GM12878 (cell line): ENCODE data around the gene NMRK2. TPM values are rescaled to one million over a fixed set of nuclear protein-coding genes. Genes with fewer than 3 reads are reported as not detected.

Experiments used
- ATAC-seq: fragments of 200-7000 bp; cut with Tn5 transposase; 3 replicates; pipeline ENCODE4 v1.9.1; 2020; ENCODE audit warnings: mild to moderate bottlenecking, moderate library complexity
- BruUV-seq: library from RNA; stranded (reverse); fragments of 400-500 nt; replicated peaks from 2 replicates; lab custom pipeline; 2021; lab: Mats Ljungman, UMichigan
- CTCF ChIA-PET: fragments of 300-600 bp; sonication (Branson Sonifier 250); formaldehyde crosslinking; extraction: SDS; loops from one replicate; lab custom pipeline; 2021; ENCODE audit warnings: inconsistent platforms; lab: Yijun Ruan, JAX
- POLR2A ChIA-PET: fragments of 350-600 bp; formaldehyde crosslinking; extraction: SDS; loops from one replicate; lab custom pipeline; 2021; ENCODE audit warnings: inconsistent platforms; lab: Charles Lee
- RAD21 ChIA-PET: fragments of 300-600 bp; sonication (Branson Sonifier 250); formaldehyde crosslinking; loops from one replicate; lab custom pipeline; 2023; ENCODE audit warnings: antibody characterized with exemption; ENCODE audit not compliant: unreplicated experiment; lab: Charles Lee
- SMC1A ChIA-PET: fragments of 300-600 bp; sonication (Branson Sonifier 250); formaldehyde crosslinking; loops from one replicate; lab custom pipeline; 2023; ENCODE audit not compliant: unreplicated experiment, uncharacterized antibody; lab: Charles Lee
- DNase-seq: peaks from one replicate; pipeline ENCODE4 v3.0.0-alpha.2; 2011; ENCODE audit warnings: low read depth, low spot score
- FAIRE-seq: peaks from 3 replicates; lab custom pipeline; 2011; peaks lifted over from hg19 to GRCh38; lab: Jason Lieb, UNC
- H2AFZ ChIP-seq: 2 replicates; pipeline ENCODE4 v1.6.0; 2011; ENCODE audit warnings: low read depth, low read length, control low read depth; ENCODE audit not compliant: control insufficient read depth
- H3K27ac ChIP-seq: 2 replicates; pipeline ENCODE4 v1.5.1; 2011; ENCODE audit warnings: control low read depth; ENCODE audit not compliant: control insufficient read depth, insufficient read depth
- H3K27me3 ChIP-seq, 2 experiments: replicated peaks in 1 of 2; 2 replicates each; pipeline versions ENCODE4 v1.6.0 to v1.6.1; 2011; ENCODE audit warnings: low read length in 1 of 2; ENCODE audit not compliant: control insufficient read depth in 2 of 2, insufficient read depth in 2 of 2
- H3K36me3 ChIP-seq, 2 experiments: 2 replicates each; pipeline ENCODE4 v1.5.1; 2011; ENCODE audit warnings: low read length in 1 of 2; ENCODE audit not compliant: control insufficient read depth in 2 of 2, insufficient read depth in 2 of 2
- H3K4me1 ChIP-seq: 2 replicates; pipeline ENCODE4 v1.6.1; 2011; ENCODE audit warnings: mild to moderate bottlenecking, low read length, moderate library complexity, mixed read lengths; ENCODE audit not compliant: control insufficient read depth, insufficient read depth
- H3K4me2 ChIP-seq: 2 replicates; pipeline ENCODE4 v1.6.0; 2011; ENCODE audit warnings: control low read depth; ENCODE audit not compliant: control insufficient read depth, insufficient read depth
- H3K4me3 ChIP-seq: fragments of 200-600 bp; sonication (generic); 2 replicates; pipeline ENCODE4 v1.5.1; 2016
- H3K79me2 ChIP-seq: 2 replicates; pipeline ENCODE4 v1.6.0; 2011; ENCODE audit warnings: low read length; ENCODE audit not compliant: control insufficient read depth, insufficient read depth
- H3K9ac ChIP-seq: 2 replicates; pipeline ENCODE4 v1.8.0; 2011; ENCODE audit warnings: low read length, control low read depth, mixed read lengths; ENCODE audit not compliant: control insufficient read depth, insufficient read depth
- H3K9me3 ChIP-seq: replicated peaks from 3 replicates; pipeline ENCODE4 v1.5.1; 2011; ENCODE audit warnings: mild to moderate bottlenecking, low read length; ENCODE audit not compliant: control insufficient read depth, insufficient read depth
- H4K20me1 ChIP-seq: 2 replicates; pipeline ENCODE4 v1.6.0; 2011; ENCODE audit not compliant: control insufficient read depth, insufficient read depth
- CBX5 ChIP-seq: sonication (generic); IDR thresholded peaks from 2 replicates; pipeline ENCODE4 v1.6.1; 2016; ENCODE audit warnings: low read depth, moderate library complexity, mild to moderate bottlenecking, inconsistent platforms
- EED ChIP-seq: sonication (generic); IDR thresholded peaks from 2 replicates; pipeline ENCODE4 v1.6.1; 2016; ENCODE audit warnings: antibody characterized with exemption, low read depth
- FOS ChIP-seq: IDR thresholded peaks from 3 replicates; pipeline ENCODE4 v1.6.1; 2011; ENCODE audit warnings: borderline replicate concordance; ENCODE audit not compliant: insufficient read length; ENCODE audit errors: extremely low read depth
- HDGF ChIP-seq: fragments of 450-650 bp; IDR thresholded peaks from 2 replicates; pipeline ENCODE4 v1.6.1; 2016; ENCODE audit warnings: antibody characterized with exemption
- KDM1A ChIP-seq: fragments of 200-600 bp; sonication (generic); IDR thresholded peaks from 2 replicates; pipeline ENCODE4 v1.6.1; 2016; ENCODE audit warnings: borderline replicate concordance
- SMAD1 ChIP-seq: fragments of 450-650 bp; IDR thresholded peaks from 2 replicates; pipeline ENCODE4 v1.6.1; 2018; ENCODE audit warnings: mild to moderate bottlenecking, low read depth; ENCODE audit not compliant: partially characterized antibody
- WGBS: methylation state at CpG from one replicate; pipeline ENCODE4 v1.1.6; 2016; ENCODE audit warnings: low lambda C conversion rate; ENCODE audit not compliant: insufficient replicate concordance, insufficient coverage; ENCODE audit errors: missing lambda C conversion rate; 5-methylcytosine and 5-hydroxymethylcytosine counted together
- in situ Hi-C: fragments of 300-500 bp; cut with MboI; formaldehyde crosslinking; loops from 9 replicates; pipeline ENCODE4 v1.14.3; 2018; ENCODE audit warnings: mixed read lengths
- intact Hi-C: fragments of 100-400 bp; cut with micrococcal nuclease; formaldehyde crosslinking; loops from one replicate; pipeline ENCODE4 v1.14.2; 2022; ENCODE audit not compliant: unreplicated experiment
- polyA plus RNA-seq, 11 experiments: library from polyadenylated mRNA; depleted of rRNA in 4 of 11; unstranded in 6 of 11; stranded (reverse) in 5 of 11; fragments of >200 nt; fragmentation: Nextera tagmentation in 4 of 11; fragmentation: Illumina TruSeq in 1 of 11; extraction: Ambion mirVana in 4 of 11; extraction: Trizol in 1 of 11; gene quantifications; 1 replicate in 1 of 11; 2 replicates in 10 of 11; pipeline versions ENCODE4 v1.2.1 to v1.2.3, GENCODE V29; 2011 to 2016; ENCODE audit warnings: inconsistent platforms in 2 of 11, missing spikeins in 2 of 11, low read depth in 1 of 11
- total RNA-seq, 4 experiments: library from RNA; depleted of rRNA in 3 of 4; stranded (reverse); fragments of >200 nt in 3 of 4; fragmentation: Illumina TruSeq in 1 of 4; extraction: Trizol in 1 of 4; gene quantifications; 2 replicates each; pipeline versions ENCODE4 v1.2.1 to v1.2.3, GENCODE V29; 2013 to 2021
- TF ChIP-seq, protein P1 (sequence below): fragments of 450-650 bp; IDR thresholded peaks from 2 replicates; pipeline ENCODE4 v1.6.1; 2017; ENCODE audit warnings: mild to moderate bottlenecking, moderate library complexity
- TF ChIP-seq, protein P2 (sequence below): IDR thresholded peaks from 2 replicates; pipeline ENCODE4 v1.6.1; 2011; ENCODE audit warnings: low read depth, low read length, improper control_type of control experiment, borderline replicate concordance

NMRK2 gene
- total and polyA plus RNA-seq, 10 of the 15 experiments (the other 5 are each of a cell fraction or from before 2014, with no cell fraction given) = 0.14 to 0.15 TPM; not detected in 8

DNA sequence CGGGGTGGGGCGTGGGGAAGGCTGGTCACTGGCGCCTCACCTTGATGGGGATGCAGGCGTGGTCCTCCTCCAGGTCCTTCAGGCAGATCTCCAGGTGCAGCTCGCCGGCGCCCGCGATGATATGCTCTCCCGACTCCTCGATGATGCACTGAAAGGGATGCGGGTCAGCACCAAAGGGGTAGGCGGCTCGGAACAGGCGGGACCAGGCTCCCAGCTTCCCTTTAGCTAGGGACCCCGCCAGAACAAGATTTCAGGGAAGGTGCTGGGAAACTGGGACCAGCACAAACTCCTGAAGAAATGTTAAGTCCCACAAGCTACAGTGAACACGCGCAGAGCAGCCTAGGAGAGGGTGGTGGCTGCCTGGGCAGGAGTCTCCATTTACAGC is 46.4 kb downstream of the NMRK2 start:
- H3K27ac ChIP-seq = no peak overlapping the region
- intact Hi-C loops = no loop called here
- TF ChIP-seq, protein P1, sequence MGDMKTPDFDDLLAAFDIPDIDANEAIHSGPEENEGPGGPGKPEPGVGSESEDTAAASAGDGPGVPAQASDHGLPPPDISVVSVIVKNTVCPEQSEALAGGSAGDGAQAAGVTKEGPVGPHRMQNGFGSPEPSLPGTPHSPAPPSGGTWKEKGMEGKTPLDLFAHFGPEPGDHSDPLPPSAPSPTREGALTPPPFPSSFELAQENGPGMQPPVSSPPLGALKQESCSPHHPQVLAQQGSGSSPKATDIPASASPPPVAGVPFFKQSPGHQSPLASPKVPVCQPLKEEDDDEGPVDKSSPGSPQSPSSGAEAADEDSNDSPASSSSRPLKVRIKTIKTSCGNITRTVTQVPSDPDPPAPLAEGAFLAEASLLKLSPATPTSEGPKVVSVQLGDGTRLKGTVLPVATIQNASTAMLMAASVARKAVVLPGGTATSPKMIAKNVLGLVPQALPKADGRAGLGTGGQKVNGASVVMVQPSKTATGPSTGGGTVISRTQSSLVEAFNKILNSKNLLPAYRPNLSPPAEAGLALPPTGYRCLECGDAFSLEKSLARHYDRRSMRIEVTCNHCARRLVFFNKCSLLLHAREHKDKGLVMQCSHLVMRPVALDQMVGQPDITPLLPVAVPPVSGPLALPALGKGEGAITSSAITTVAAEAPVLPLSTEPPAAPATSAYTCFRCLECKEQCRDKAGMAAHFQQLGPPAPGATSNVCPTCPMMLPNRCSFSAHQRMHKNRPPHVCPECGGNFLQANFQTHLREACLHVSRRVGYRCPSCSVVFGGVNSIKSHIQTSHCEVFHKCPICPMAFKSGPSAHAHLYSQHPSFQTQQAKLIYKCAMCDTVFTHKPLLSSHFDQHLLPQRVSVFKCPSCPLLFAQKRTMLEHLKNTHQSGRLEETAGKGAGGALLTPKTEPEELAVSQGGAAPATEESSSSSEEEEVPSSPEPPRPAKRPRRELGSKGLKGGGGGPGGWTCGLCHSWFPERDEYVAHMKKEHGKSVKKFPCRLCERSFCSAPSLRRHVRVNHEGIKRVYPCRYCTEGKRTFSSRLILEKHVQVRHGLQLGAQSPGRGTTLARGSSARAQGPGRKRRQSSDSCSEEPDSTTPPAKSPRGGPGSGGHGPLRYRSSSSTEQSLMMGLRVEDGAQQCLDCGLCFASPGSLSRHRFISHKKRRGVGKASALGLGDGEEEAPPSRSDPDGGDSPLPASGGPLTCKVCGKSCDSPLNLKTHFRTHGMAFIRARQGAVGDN = no peak
- TF ChIP-seq HDGF (no peak), KDM1A (no peak), EED (no peak), CBX5 (no peak), SMAD1 (no peak), FOS (no peak)
- TF ChIP-seq, protein P2, sequence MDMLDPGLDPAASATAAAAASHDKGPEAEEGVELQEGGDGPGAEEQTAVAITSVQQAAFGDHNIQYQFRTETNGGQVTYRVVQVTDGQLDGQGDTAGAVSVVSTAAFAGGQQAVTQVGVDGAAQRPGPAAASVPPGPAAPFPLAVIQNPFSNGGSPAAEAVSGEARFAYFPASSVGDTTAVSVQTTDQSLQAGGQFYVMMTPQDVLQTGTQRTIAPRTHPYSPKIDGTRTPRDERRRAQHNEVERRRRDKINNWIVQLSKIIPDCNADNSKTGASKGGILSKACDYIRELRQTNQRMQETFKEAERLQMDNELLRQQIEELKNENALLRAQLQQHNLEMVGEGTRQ = no peak
- FAIRE-seq = no peak
- WGBS = 100% methylated on average over 17 of the region's 18 CpGs
- H3K36me3 ChIP-seq = peaks cover 53 to 80% of the 10 kb centered on the region in 2 experiments
- RAD21 ChIA-PET = no interaction called here
- in situ Hi-C loops = no loop called here
- no TSS peak for BruUV-seq
- H3K9ac ChIP-seq = no peak overlapping the region
- no peak for ATAC-seq
- peaks cover 51% of the 10 kb centered on the region for H4K20me1 ChIP-seq
- H3K79me2 ChIP-seq = peaks cover 67% of the 10 kb centered on the region
- H3K4me1 ChIP-seq = peaks cover 7% of the 10 kb centered on the region
- POLR2A ChIA-PET = no interaction called here
- no peak overlapping the region for H3K4me3 ChIP-seq
- H3K4me2 ChIP-seq = peak overlapping the region; percentile 48; the same call in 1 of the 2 replicates
- H3K27me3 ChIP-seq = no peaks in the 10 kb centered on the region
- no peak for DNase-seq
- no peak overlapping the region for H2AFZ ChIP-seq
- CTCF ChIA-PET = interaction anchor here (1.1 kb wide), 1 partner anchor 9 kb away, joined by 3 read pairs; no protein-coding TSS in a partner anchor
- SMC1A ChIA-PET = no interaction called here
- no peaks in the 10 kb centered on the region for H3K9me3 ChIP-seq
